RPMI7951 (cell line): Measurements from ENCODE around the gene NPIPB6. TPM values are rescaled to one million over a fixed set of nuclear protein-coding genes. Genes with fewer than 3 reads are reported as not detected.

Source experiments
- DNase-seq: peaks from one replicate; pipeline ENCODE4 v3.0.0-alpha.2; 2012; ENCODE audit warnings: low read depth
- total RNA-seq: library from RNA; depleted of rRNA; stranded (reverse); fragments of >200 nt; shearing (Covaris generic); gene quantifications from 2 replicates; pipeline ENCODE4 v1.2.3, GENCODE V29; 2014

The NPIPB6 gene
- total RNA-seq, 1 experiment from 2014 or later = 0.24 TPM

DNA sequence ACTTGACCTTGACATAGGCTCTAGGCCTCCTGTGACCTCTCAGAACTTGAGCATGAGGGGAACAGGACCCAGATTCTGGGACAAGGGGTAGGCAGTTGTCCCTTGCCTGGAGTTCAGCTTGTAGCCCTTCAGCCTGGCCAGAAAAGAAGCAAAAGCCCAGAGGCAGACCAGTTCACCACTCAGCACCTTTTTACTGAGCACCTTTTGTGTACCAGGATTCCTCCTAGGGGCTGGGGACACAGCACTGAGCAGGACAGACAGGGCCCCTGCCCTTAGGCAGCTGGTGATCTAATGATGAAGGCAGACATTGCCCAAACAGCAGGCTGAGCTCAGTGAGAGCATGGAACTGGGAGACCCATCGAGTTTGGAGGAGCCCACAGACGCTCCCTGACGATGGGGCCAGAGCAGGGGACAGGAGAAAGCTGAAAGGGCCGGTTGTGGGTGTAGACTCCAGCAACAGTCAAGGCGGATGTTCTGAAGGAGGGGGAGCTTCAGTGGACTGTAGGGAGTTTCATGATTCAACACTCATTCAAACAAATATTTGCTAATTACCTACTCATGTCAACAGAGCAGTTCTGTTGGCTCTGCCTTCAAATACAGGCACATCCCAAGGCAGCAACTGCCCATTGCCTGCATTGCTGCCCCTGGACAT, 38.9 kb downstream of the NPIPB6 start:
- DNase-seq = no peak

DNA sequence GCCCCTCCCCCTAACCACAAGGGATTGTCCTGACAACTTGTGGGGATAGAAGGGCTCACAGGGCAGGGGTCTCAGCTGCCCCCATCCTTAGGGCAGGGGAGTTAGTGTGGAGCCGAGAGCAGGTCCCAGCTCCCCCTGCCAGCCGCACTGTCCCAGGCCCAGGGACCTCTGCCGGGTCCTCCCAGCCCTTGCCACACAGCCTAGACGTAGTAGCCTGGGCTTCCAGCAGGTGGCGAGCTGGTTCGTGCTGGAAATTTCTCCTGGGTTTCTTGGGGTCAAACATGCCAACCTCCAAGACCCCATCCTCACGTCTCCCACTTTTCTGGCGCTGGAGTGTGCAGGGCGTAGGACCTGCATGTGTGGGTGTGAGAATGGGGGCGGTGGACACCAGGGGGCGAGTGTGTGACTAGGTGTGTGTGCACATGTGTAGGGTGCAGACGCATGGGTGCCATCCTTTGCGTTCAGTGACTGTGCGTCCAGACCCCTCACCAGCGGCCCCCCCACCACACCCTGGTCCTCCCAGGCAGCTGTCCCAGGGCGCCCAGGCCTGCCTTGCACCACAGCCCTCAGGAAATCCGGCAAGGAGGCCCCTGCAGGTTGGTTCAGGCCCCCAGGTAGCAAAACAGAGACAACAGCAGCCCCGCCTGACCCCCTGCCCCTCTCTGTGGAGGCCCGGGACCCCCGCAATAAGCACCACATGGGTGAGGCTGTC, 41.5 kb downstream of the NPIPB6 start:
- DNase-seq = no peak

DNA sequence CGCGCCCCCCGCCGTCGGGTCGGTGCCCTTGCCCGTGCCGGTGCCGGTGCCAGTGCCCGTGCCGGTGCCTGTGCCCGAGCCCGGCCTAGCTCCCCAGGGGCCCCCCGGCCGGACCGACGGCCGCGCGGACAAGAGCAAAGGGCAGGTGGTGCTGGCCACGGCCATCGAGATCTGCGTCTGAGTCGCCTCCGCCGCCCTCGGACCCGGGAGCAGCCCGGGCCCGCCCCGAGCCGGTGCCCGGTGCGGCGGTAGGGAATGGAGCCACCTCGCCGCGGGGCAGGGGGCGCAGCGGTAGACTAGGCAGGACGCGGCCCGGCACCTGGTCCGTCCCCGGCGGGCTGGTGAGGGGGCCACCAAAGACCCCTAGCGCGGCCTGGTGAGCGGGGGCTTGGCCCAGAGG, 42.6 kb downstream of the NPIPB6 start:
- no peak for DNase-seq

DNA sequence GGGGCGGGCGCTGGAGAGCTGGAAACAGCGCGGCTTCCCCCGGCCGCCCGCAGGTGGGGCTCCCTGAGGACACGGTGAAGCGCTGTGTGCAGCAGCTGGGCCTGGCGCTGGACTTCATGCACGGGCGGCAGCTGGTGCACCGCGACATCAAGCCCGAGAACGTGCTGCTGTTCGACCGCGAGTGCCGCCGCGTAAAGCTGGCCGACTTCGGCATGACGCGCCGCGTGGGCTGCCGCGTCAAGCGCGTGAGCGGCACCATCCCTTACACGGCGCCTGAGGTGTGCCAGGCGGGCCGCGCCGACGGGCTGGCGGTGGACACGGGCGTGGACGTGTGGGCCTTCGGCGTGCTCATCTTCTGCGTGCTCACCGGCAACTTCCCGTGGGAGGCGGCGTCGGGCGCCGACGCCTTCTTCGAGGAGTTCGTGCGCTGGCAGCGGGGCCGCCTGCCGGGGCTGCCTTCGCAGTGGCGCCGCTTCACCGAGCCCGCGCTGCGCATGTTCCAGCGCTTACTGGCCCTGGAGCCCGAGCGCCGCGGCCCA, 43.2 kb downstream of the NPIPB6 start:
- DNase-seq = no peak

DNA sequence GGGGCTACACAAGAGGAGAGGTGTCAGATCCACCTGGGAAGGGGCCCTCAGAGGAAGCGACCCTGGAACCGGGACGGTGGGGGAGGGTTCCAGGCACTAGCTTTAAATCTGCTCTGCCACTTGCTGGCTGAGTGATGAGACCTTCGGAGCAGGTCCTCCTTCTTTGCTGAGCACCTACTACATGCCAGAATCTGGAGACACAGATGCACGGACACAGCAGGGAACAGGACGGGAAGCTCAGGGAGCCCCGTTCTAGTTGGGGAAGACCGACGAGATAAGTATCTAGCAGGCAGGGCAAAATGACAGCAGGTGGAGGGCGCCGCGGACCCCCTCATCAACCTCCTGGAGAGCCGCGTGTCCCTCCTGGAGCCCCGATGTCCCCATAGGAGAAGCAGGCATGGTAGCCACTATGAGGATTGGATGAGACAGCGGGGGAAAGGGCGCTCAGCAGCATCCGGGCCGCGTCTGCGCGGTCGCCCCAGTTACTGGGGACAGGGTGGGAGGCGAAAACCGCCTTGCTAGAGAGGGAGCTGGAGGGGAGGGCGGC, 43.8 kb downstream of the NPIPB6 start:
- no peak for DNase-seq

DNA sequence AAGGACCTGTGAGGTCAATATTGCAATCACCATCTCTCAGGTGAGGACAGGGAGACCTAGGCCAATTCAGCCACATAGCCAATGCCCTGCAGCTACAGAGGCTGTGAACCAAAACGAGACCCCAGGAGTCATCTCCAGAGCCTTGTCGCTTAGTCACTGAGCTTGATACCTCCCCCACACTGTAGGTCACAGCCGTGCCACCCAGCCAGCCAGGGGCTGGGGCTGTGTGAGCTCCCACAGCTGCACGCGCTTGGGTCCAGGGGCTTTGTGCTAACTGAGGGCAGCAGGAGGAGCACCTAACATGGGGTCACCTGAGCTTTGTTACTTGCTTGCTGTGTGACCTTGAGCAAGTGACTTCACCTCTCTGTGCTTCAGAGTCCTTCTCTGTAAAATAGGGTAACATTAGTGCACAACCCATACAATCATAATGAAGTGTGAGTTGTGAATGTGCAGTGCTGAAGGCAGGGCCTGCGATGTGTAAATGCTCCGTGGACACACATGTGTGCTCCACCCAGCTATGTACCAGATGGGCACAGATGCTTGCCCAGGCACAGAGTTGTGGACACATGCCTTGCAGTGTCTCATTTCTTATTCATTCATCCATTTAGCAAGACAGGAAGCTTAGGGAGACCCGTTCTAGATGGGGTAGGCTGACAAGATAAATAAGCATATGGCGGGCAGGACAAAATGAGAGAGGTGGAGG, 45.1 kb downstream of the NPIPB6 start:
- no peak for DNase-seq

DNA sequence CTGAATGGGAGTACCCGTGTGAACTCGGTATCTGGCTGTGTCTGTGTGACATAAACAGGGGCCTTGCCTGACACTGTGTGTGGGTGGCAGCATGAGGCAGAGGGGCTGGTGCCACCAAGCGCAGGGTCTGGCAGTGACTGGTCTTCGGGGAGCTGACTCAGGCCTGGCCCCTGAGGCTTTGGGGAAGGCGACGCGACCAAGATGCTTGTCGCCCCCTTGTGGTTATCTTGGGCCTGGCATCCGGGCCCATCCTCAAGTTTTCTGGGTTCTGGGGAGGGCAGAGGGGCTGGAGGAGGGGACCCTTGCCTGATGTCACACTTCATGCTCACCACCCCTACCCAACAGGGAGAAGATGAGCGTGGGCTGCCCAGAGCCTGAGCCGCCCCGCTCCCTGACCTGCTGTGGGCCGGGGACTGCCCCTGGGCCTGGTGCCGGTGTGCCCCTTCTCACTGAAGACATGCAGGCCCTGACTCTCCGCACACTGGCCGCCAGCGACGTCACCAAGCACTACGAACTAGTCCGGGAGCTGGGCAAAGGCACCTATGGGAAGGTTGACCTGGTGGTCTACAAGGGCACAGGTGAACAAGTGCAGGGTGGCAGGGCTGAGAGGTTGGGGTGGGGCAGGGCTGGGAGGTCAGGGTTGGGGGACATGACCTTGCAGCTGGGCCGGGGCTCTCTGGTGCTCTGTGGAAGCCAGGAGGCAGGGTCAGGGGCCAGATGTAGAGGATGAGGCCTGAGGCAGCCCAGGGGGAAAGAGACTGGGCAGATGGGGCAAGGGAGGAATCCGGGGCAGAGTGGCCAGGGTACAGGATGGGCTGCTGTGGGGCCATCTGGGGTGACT, 46.0 kb downstream of the NPIPB6 start:
- peak; percentile 41 for DNase-seq

DNA sequence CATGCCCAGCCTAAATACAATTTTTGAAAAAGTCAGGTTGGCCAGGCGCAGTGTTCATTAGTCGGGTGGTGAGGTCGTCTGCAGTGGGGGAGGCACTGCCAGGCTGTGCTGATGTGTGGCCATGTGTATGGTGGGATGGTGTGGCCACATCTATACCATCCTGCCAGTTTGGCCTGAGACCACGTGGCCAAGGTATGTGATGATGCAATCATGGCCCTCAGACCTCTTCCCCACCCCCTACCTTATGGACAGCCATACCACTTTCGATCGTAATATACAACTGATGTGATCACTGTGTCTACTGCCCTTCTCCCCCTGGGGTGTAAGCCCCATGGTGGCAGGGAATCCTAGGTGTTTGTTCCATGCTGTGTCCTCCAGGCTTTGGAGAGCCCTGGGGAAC, 47.3 kb downstream of the NPIPB6 start:
- DNase-seq = no peak

DNA sequence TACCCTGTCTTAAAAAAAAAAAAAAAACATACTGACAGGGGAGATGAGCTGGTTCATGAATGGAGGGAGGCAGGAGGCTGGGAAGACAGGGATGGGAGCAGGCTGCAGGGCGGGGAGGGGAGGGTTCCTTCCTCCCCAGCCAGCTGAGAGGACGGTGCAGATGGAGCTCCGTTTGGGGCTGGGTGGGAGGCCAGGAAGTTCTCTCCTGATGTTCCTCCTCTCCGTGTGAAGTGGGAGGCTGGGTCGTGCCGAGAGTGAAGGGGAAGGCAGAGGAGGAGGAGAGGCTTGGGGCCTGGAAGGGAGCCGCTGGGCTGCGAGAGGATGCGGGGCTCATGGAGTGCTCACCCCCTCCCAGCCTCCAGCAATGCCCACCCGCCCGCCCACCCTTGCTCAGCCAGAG, 49.7 kb downstream of the NPIPB6 start:
- no peak for DNase-seq

DNA sequence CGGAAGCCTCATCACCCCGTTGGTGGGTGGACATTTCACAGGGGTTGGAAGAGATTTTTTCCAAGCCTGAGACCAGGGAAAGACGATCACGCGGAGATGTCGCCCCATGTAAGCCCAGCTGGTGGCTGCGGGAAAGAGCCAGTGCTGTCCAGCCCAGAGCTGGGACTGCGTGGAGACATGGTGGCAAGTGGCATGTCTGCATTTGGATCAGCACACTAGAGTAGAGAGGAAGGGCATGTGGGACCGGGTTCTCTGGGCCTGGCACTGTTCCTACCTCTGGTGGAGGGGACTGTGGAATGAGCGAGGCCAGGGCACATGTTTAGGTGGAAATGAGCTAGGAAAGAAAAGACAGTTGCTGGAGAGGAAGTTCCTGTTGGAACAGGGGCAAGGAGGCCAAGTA, 51.0 kb downstream of the NPIPB6 start:
- DNase-seq = no peak

DNA sequence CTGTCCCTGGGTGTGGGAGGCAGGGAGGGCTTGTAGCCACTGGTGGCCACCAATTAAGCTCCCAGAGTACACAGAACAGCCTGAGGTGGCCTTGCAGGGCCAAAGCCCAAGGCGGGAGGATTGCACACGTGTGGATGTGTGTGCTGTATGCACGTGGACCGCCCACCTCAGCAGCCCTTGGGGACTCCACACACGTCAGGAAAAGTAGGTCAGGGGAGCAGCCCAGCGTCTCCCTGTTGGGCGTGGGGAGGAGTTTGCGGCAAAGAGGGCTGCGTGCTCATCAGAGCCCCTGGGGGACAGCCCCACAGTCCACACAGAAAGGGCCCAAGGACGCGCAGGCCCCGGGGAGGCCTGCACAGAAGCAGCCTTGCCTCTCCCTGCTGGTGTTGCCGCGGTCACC, 51.4 kb downstream of the NPIPB6 start:
- no peak for DNase-seq

DNA sequence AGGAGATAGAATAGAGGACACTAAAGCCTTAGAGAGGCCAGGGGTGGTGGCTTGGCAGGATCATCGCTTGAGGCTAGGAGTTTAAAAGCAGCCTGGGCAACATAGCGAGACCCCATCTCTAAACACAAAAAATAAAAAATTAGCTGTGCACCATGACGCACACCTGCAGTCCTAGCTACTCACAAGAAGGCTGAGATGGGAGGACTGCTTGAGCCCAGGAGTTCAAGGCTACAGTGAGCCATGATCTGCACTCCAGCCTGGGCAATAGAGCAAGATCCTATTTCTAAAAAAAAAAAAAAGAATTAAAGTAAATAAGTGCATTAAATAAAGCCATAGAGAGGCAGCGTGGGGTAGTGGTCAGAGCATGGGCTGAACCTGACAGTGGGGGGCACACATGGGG, 51.9 kb downstream of the NPIPB6 start:
- DNase-seq = no peak

DNA sequence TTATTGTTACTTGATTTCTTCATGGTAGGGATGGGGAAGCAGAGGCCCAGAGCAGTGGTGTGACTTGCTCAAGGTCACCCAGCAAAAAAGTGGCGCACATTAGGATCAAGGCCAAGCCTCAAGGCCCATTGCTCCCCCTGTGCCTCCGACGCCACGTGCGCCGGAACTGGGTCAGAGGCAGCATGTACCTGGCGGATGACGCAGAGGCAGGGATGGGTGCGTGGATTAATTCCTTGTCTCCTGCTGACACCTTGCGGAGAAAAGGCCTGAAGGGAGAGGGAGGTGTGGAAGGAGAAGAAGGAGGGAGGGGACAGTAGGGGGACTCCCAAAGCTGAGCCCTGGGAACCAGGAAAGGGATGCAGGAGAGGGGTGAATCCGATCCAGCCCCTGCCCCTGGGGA, 52.5 kb downstream of the NPIPB6 start:
- no peak for DNase-seq

DNA sequence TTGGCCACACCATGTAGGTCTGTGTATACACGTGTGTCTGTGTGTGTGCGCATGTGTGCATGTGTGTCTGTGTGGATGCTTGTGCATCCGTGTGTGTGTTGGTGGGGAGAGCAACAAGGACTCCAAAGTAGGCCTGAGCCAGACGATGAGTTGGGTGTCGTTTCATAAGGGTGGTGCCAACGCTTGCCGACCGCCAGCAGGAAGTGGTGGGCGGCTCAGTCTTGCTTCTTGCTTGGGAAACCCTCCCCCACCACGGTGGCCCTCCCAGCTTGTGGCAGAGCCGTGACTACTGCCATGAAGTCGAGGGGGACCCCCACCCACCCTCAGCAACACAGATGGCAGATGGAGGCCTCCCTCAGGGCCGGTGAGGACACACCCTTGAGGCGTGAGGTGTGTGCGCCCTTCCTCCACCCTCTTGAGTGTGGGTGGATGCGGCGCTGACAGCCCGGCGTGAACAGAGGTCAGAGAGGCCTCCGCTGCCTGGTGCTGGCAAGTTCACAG, 53.4 kb downstream of the NPIPB6 start:
- DNase-seq = no peak

DNA sequence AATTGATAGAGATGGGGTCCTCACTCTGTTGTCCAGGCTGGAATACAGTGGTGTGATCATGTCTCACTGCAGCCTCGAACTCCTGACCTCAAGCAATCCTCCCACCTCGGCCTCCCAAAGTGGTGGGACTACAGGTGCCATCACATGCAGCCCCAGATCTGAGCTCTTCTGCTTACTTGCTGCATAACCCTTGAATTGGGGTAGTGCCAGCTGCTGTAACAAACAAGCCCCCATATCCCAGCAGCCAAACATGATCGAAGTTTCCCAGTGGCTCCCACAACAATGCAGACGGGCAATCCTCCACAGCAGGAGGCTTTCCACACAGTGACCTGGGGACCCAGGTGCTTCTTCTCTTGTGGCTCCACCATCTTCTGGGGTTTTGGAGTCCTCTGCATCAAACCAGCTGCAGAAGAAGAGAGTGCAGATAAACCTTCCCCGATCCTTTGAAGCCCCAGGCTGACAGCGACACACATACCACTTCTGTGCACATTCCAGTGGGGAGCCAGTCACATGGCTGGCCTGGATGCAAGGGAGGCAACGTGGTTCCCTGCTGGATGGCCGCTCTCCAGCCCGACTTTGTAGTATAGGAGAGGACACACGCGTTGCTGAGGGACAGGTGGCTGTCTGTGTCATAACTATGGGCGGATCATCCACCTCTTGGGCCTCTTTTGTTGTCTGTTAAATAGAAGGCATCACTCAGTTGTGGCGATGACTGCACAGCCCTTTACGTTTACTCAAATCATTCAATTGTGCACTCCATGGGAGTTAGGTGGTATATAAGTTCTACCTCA, 54.3 kb downstream of the NPIPB6 start:
- DNase-seq = no peak

DNA sequence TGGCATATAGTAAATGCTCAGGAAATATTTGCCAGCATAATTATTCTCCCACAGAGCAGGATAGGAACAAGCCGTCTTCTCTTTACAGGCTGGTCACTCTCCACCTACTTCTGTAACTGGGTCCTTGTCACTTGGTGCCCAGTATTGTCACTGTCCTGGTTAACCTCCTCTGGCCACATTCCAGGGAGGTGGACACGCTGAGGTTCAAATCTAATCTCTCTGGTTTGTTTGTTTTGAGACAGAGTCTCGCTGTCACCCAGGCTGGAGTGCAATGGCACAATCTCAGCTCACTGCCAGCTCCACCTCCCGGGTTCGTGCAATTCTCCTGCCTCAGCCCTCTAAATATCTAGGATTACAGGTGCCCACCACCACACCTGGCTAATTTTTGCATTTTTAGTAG, 55.4 kb downstream of the NPIPB6 start:
- no peak for DNase-seq

DNA sequence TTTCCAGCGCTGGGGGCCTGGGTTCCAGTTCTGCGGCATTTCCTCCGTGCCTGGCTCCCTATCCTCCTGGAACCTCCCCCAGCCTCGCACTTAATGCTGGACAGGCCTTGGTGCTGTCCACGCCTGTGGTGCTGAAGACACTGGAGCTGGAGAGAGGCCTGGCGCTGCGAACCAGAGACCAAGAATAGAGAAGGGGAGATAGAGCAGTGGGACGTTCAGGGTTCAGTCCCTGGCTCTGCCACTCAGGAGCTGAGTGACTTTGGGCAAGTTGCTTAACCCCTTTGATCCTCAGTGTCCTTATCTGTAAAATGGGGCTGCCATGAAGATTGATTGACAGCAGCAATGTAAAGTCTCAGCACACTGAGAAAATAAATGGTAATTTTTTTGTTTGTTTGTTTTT, 59.1 kb downstream of the NPIPB6 start:
- peak; percentile 39 for DNase-seq

DNA sequence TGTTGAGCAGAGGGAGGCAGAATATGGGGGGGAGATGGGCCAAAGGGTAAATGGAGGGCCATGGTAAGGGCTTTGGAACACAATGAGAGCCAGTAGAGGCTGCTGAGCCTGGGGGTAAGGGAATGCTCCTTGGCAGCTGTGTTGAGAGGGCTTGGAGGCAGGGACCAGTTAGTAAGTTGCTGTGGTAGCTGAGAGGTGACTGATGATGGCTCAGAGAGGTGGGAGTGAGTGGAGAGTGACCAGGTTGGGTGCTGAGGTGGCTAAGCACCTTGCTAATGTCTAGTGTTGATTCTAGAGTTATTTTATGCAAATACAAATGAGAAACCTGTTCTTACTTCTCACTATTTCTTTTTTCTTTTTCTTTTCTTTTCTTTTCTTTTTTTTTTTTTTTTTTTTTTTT, 60.2 kb downstream of the NPIPB6 start:
- no peak for DNase-seq

DNA sequence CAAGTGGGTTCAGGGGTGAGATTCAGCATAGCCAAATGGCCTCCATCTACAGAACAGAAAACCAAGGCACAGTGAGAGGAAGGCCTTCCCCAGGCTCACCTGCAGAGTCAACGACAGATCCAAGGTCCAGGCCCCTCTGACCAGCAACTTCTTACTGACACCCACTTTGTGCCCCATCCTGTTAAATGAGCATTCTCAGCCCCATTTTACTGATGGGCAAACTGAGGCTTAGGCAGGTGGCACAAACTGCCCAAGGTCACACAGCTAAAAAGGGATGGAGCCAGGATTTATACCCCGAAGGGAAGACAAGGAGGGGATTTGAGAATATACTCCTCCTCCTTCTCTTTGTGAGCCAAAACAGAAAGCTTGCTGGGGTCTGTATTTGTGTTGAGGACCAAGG, 61.7 kb downstream of the NPIPB6 start:
- no peak for DNase-seq

DNA sequence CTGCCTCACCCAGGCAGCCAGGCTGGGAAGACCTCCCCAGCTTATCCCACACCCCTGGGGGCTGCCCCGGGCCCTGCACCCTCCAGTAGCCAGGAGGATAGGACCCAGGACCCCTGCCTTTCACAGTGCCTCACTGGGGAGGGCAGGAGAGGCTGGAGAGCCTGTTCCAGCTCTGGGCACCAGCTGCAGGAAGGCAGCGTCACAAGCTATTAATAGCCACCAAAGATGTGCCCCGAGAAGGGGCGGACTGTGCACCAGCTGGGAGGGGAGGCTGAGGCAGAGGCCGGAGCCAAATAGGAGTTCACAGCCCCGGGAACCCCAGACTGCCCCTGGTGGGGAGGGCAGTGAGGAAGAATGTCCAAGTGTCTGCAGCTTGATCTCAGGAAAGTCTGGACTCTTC, 62.2 kb downstream of the NPIPB6 start:
- no peak for DNase-seq

DNA sequence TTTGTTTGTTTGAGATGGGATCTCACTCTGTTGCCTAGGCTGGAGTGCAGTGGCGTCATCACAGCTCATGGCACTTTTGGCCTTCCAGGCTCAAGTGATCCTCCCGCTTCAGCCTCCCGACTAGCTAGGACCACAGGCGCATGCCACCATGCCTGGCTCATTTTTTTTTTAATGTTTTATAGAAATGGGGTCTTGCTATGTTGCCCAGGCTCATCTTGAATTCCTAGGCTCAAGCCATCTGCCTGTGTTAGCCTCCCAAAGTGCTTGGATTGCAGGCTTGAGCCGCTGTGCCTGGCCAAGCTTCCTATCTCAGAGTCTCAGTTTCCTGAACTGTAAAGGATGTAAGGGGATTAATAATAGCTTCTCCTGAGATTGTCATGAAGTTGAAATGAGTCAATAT, 63.0 kb downstream of the NPIPB6 start:
- DNase-seq = no peak
